GM12892 (cell line): ENCODE measurements around the gene SSH2.

Experiments used
- POLR2A ChIP-seq: IDR thresholded peaks from 2 replicates; pipeline ENCODE4 v1.6.1; 2011; ENCODE audit warnings: low read depth, low read length, control low read depth
- POLR2AphosphoS5 ChIP-seq: IDR thresholded peaks from 2 replicates; pipeline ENCODE4 v1.6.1; 2011; ENCODE audit warnings: low read depth, low read length, control low read depth
- TAF1 ChIP-seq: IDR thresholded peaks from 2 replicates; pipeline ENCODE4 v1.6.1; 2011; ENCODE audit warnings: low read depth, mild to moderate bottlenecking, control low read depth, low read length, borderline replicate concordance

- no peak for TF ChIP-seq POLR2AphosphoS5
- no peak for TF ChIP-seq POLR2A
- TF ChIP-seq TAF1 = no peak
Observed at GRCh38 chr17:29787995-29788394, 142.0 kb downstream of the SSH2 start.
